ENCODE results near the gene EEPD1.

DNA sequence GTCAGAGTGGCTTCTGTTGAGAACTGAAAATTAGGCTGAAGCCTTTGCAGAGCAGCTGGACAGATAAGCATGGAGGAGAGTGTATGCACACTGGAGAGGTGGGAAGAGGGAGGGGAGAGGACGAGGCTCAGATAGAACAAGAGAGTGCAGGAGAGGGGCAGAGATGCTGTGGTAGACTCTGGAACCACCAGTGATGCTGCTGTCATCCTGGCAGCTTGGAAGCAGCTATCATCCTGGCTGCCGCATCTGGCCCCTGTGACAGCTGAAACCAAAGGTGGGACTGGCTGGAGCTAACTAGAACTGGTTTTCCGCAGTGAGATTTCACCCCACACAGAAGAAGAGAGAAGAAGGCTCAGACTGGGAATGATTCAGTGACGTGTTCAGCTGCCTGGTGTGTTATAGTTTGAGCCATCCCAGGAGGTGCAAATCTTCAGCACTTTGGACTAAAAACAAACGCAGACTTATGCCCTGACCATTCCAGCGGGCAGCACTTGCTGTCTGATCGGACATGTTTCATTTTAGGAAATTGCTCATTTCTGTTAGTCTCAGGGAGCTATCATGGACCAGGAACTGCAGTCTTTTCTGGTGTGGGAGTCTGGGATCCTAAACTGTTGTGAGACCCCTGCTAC, 38.4 kb downstream of the EEPD1 start:
- TF ChIP-seq, protein P1, sequence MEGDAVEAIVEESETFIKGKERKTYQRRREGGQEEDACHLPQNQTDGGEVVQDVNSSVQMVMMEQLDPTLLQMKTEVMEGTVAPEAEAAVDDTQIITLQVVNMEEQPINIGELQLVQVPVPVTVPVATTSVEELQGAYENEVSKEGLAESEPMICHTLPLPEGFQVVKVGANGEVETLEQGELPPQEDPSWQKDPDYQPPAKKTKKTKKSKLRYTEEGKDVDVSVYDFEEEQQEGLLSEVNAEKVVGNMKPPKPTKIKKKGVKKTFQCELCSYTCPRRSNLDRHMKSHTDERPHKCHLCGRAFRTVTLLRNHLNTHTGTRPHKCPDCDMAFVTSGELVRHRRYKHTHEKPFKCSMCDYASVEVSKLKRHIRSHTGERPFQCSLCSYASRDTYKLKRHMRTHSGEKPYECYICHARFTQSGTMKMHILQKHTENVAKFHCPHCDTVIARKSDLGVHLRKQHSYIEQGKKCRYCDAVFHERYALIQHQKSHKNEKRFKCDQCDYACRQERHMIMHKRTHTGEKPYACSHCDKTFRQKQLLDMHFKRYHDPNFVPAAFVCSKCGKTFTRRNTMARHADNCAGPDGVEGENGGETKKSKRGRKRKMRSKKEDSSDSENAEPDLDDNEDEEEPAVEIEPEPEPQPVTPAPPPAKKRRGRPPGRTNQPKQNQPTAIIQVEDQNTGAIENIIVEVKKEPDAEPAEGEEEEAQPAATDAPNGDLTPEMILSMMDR (IDR thresholded peaks at IDR 0.05): no peak
- no peak for TF ChIP-seq POLR2AphosphoS5 (IDR thresholded peaks at IDR 0.05)
- TF ChIP-seq POLR2A (IDR thresholded peaks at IDR 0.05): no peak
